ENCODE results near the gene PIGK. TPM values are rescaled to one million over a fixed set of nuclear protein-coding genes. Genes with fewer than 3 reads are reported as not detected.
"Not testable (repeated sequence)": the region's sequence is repeated elsewhere in the genome, so short reads cannot be mapped to it uniquely, and the experiment has no call there.

PIGK gene
- total and polyA plus RNA-seq, 12 donors: 5.0 to 40.7 (median 30.1) TPM

DNA sequence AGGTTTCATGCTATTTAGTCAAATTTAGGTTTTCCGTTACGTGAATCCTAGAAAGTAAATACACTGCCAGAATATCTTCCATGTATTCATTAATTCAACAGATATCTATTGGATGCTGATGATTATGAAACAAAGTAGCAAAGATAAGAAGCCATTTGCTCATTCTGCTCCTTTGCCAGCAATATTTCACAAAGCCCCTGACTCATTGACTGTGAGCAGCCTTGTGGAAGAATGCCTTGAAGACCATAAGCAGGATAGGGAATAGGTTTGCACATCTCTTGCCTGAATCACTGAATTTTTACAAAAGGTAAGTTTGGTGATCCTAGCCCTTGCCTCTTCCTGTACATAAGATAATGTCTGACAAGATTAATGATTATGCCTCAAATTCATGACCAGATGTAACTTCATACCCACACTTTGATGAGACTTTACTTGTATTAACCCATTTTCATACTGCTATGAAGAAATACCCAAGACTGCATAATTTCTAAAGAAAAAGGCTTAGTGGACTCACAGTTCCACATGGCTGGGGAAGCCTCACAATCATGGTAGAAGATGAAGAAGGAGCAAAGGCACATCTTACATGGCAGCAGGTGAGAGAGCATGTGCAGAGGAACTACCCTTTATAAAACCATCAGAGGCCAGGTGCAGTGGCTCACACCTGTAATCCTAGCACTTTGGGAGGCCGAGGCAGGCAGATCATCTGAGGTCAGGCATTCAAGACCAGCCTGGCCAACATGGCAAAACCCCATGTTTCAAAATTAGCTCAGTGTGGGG, 1.6 kb upstream of the PIGK start:
- H3K27me3 ChIP-seq: no peaks in the 10 kb centered on the region
- DNase-seq (no peak), ATAC-seq (no peak)
- intact Hi-C loops (cut with DNase I): no loop called here
- no peak overlapping the region for H3K4me3 ChIP-seq
- no peak overlapping the region for H3K27ac ChIP-seq
- H3K9me3 ChIP-seq: no peaks in the 10 kb centered on the region
- peaks cover 0 to 23% (median 15%) of the 10 kb centered on the region in 9 donors for H3K4me1 ChIP-seq
- TF ChIP-seq, protein P1, sequence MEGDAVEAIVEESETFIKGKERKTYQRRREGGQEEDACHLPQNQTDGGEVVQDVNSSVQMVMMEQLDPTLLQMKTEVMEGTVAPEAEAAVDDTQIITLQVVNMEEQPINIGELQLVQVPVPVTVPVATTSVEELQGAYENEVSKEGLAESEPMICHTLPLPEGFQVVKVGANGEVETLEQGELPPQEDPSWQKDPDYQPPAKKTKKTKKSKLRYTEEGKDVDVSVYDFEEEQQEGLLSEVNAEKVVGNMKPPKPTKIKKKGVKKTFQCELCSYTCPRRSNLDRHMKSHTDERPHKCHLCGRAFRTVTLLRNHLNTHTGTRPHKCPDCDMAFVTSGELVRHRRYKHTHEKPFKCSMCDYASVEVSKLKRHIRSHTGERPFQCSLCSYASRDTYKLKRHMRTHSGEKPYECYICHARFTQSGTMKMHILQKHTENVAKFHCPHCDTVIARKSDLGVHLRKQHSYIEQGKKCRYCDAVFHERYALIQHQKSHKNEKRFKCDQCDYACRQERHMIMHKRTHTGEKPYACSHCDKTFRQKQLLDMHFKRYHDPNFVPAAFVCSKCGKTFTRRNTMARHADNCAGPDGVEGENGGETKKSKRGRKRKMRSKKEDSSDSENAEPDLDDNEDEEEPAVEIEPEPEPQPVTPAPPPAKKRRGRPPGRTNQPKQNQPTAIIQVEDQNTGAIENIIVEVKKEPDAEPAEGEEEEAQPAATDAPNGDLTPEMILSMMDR (IDR thresholded peaks at IDR 0.05): no peak
- 65 to 69% methylated on average over 3 of the region's 3 CpGs for WGBS, 2 donors
- no peaks in the 10 kb centered on the region for H3K36me3 ChIP-seq

DNA sequence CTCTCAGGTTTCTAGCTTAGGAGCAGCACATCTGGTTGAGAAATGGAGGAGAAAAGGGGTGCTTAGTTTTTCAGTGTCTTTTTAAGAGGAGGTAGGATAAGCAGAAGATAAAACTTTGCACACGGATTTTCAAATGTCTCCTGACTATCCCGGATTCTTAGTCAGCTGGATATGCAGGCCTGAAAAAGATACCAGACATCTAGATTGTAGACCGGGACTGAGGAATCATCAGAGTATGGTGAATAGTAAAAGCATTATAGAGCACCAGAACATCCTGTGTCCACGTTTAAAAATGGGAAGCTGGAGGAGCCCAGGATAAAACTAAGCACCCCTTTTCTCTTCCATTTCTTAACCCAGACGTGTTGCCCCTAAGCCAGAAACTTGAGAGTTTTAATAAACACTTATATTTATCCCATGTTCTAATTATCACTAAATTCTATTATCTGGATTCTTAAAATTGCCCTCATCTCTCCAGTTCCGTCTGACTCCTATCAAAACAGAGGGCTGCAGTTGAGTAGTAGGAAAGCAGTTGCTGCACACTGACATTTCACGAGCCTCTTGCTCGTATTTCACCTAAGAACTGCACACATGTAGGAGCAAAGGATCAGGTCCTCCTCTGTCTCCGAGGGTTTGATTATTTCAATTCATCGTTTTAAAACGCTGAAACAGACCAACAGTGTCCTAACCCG, 609 bp downstream of the PIGK start:
- TF ChIP-seq, protein P1 (IDR thresholded peaks at IDR 0.05): no peak
- Histone ChIP-seq H3K27ac (peak overlapping the region in 9 of 10 donors; percentile 74 to 92 (median 85)), H3K36me3 (no peaks in the 10 kb centered on the region), H3K4me1 (peaks cover 0 to 23% (median 15%) of the 10 kb centered on the region in 9 donors), H3K9me3 (no peaks in the 10 kb centered on the region), H3K4me3 (peak overlapping the region; percentile 50 to 83 (median 74)), H3K27me3 (no peaks in the 10 kb centered on the region)
- 3 to 4% methylated on average over 12 of the region's 12 CpGs for WGBS, 2 donors
- intact Hi-C loops (cut with DNase I): loop anchor here in 2 of 10 donors (2.0 to 5.0 kb wide), 2 partner anchors 464 kb away; partner anchors contain the start of gene ZZZ3 (in 2 of the 2)
- DNase-seq: no peak
- ATAC-seq: peak in 7 of 8 donors; percentile 42 to 74 (median 58)

GRCh38 chr1:77204043-77204442, 15.2 kb downstream of the PIGK start:
- H3K4me3 ChIP-seq; DNase-seq; ATAC-seq; H3K27ac ChIP-seq; H3K4me1 ChIP-seq; intact Hi-C loops (cut with DNase I); H3K27me3 ChIP-seq: not testable (repeated sequence)
- peaks cover 0 to 16% (median 0%) of the 10 kb centered on the region in 11 donors for H3K9me3 ChIP-seq
- WGBS, 2 donors: 94 to 98% methylated on average over 3 of the region's 3 CpGs
- H3K36me3 ChIP-seq: peaks cover 0 to 11% (median 0%) of the 10 kb centered on the region in 9 donors

- no peak for ATAC-seq
- no peak overlapping the region for H3K4me3 ChIP-seq
- H3K36me3 ChIP-seq: peaks cover 0 to 11% (median 0%) of the 10 kb centered on the region in 9 donors
- 76 to 84% methylated on average over 3 of the region's 3 CpGs for WGBS, 2 donors
- TF ChIP-seq, protein P1 (IDR thresholded peaks at IDR 0.05): no peak
- intact Hi-C loops (cut with DNase I): no loop called here
- no peaks in the 10 kb centered on the region for H3K4me1 ChIP-seq
- peaks cover 0 to 16% (median 0%) of the 10 kb centered on the region in 11 donors for H3K9me3 ChIP-seq
- no peak overlapping the region for H3K27ac ChIP-seq
- no peaks in the 10 kb centered on the region for H3K27me3 ChIP-seq
- no peak for DNase-seq
Observed at GRCh38 chr1:77202751-77203150, 16.5 kb downstream of the PIGK start.

Data from heart right ventricle (tissue), 16 donors.